ENCODE results near the gene ZBTB32. TPM values are rescaled to one million over a fixed set of nuclear protein-coding genes. Genes with fewer than 3 reads are reported as not detected.

The ZBTB32 gene
- total RNA-seq, 6 donors from 2014 or later = 0.20 to 0.55 (median 0.30) TPM; not detected in 3

DNA sequence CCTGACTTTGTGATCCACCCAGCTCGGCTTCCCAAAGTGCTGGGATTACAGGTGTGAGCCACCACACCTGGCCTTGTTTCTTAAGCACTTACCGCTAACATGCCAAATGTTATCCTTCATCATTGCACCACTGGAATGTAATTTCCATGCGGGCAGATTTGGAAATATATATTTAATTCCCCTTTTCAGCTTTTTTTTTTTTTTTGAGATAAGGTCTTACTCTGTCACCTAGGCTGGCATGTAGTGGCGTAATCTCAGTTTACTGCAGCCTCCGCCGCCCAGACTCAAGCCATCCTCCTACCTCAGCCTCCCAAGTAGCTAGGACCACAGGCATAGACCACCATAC lies 42.4 kb upstream of the ZBTB32 start:
- ATAC-seq (ENCODE audit: low FRiP score in 2 of 2) (no peak), DNase-seq (no peak)
- WGBS, 2 donors = 94 to 99% methylated on average over 6 of the region's 6 CpGs
- Histone ChIP-seq H3K4me3 (no peak overlapping the region), H3K4me1 (no peaks in the 10 kb centered on the region), H3K36me3 (peaks cover 12 to 86% (median 40%) of the 10 kb centered on the region in 4 donors), H3K9me3 (no peaks in the 10 kb centered on the region), H3K27ac (no peak overlapping the region), H3K27me3 (no peaks in the 10 kb centered on the region)
- TF ChIP-seq EP300 (IDR thresholded peaks at IDR 0.05) (no peak), POLR2A (IDR thresholded peaks at IDR 0.05) (no peak), POLR2AphosphoS5 (IDR thresholded peaks at IDR 0.05) (no peak)
- TF ChIP-seq, protein P1, sequence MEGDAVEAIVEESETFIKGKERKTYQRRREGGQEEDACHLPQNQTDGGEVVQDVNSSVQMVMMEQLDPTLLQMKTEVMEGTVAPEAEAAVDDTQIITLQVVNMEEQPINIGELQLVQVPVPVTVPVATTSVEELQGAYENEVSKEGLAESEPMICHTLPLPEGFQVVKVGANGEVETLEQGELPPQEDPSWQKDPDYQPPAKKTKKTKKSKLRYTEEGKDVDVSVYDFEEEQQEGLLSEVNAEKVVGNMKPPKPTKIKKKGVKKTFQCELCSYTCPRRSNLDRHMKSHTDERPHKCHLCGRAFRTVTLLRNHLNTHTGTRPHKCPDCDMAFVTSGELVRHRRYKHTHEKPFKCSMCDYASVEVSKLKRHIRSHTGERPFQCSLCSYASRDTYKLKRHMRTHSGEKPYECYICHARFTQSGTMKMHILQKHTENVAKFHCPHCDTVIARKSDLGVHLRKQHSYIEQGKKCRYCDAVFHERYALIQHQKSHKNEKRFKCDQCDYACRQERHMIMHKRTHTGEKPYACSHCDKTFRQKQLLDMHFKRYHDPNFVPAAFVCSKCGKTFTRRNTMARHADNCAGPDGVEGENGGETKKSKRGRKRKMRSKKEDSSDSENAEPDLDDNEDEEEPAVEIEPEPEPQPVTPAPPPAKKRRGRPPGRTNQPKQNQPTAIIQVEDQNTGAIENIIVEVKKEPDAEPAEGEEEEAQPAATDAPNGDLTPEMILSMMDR (IDR thresholded peaks at IDR 0.05) = no peak

DNA sequence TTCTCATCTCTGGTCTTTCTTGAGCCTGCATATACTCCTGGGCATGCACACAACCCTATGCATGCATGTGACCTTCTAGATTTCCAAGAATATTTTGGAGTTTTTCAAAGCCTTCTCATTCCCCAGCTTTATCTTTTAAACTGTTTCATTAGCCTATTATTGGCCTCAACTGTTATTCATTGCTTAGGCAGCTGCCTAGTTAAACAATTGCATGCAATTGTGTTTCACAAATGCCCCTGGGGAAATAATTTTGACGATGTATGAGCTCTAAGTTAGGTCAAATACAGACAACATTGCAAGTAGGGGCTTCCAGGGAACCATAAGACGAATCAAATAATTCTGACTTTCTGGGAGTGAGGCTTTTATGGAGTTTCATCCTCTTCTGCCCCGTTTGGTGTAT lies 40.4 kb upstream of the ZBTB32 start:
- peaks cover 9 to 66% (median 20%) of the 10 kb centered on the region in 4 donors for H3K36me3 ChIP-seq

DNA sequence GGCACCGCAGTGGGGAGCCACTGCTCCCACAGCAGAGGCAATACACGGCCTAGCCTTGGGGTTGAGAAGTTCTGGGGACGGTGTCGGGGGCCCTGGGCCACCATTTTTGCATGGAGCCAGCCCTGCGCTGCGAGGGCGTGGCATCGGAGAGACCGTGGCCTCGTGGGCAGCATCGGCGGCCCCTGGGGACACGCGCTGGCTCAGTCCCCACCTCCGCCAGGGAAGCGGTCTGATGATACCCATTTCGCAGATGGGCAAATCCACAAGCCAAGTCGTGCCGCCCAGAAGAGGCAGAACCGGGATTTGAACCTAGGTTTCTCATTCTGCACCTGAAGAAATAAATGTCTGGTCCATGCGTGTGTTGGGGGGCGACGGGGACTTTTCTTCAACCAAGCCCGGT lies 39.2 kb upstream of the ZBTB32 start:
- 94 to 96% methylated on average over 11 to 24 of the region's 24 CpGs for WGBS, 2 donors
- ATAC-seq (ENCODE audit: low FRiP score in 2 of 2) (no peak), DNase-seq (peak in 1 of 2 donors; percentile 59)
- no peak for TF ChIP-seq POLR2AphosphoS5 (IDR thresholded peaks at IDR 0.05)
- TF ChIP-seq, protein P1 (IDR thresholded peaks at IDR 0.05) = no peak
- TF ChIP-seq POLR2A (IDR thresholded peaks at IDR 0.05) = no peak
- no peak for TF ChIP-seq EP300 (IDR thresholded peaks at IDR 0.05)
- H3K4me3 ChIP-seq = no peak overlapping the region
- no peak overlapping the region for H3K27ac ChIP-seq
- peaks cover 5 to 54% (median 14%) of the 10 kb centered on the region in 4 donors for H3K36me3 ChIP-seq
- H3K9me3 ChIP-seq = no peaks in the 10 kb centered on the region
- no peaks in the 10 kb centered on the region for H3K27me3 ChIP-seq
- no peaks in the 10 kb centered on the region for H3K4me1 ChIP-seq

More for the DNA sequence above, 40.4 kb upstream of the ZBTB32 start:
- 94% methylated on average over 3 of the region's 3 CpGs for WGBS, 2 donors
- Histone ChIP-seq H3K9me3 (no peaks in the 10 kb centered on the region), H3K4me1 (no peaks in the 10 kb centered on the region), H3K27ac (no peak overlapping the region), H3K4me3 (no peak overlapping the region), H3K27me3 (no peaks in the 10 kb centered on the region)
- no peak for ATAC-seq (ENCODE audit: low FRiP score in 2 of 2)
- TF ChIP-seq, protein P1 (IDR thresholded peaks at IDR 0.05) = no peak
- TF ChIP-seq POLR2A (IDR thresholded peaks at IDR 0.05) = no peak
- TF ChIP-seq EP300 (IDR thresholded peaks at IDR 0.05) = no peak
- TF ChIP-seq POLR2AphosphoS5 (IDR thresholded peaks at IDR 0.05) = no peak
- no peak for DNase-seq

DNA sequence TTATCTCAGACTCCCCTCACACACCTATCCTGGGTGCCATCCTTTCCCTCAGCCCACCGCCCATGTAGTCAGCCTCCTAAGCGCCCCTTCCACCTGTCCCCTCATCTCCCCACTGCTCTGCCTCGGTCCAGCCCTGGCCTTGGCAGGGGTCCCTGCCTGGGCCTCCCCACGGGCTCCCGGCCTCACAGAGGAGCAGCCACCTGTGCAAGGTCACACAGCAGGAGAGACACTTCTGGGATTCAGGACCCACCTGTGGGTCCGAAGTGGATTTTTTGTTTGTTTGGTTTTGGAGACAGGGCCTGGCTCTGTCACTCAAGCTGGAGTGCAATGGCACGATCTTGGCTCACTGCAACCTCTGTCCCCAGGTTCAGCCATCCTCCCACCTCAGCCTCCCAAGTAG lies 38.8 kb upstream of the ZBTB32 start:
- H3K27ac ChIP-seq = no peak overlapping the region
- no peaks in the 10 kb centered on the region for H3K27me3 ChIP-seq
- 81 to 94% methylated on average over 6 to 7 of the region's 7 CpGs for WGBS, 2 donors
- H3K9me3 ChIP-seq = no peaks in the 10 kb centered on the region
- no peaks in the 10 kb centered on the region for H3K4me1 ChIP-seq
- no peak overlapping the region for H3K4me3 ChIP-seq
- DNase-seq (peak in 1 of 2 donors; percentile 49), ATAC-seq (ENCODE audit: low FRiP score in 2 of 2) (no peak)
- TF ChIP-seq, protein P1 (IDR thresholded peaks at IDR 0.05) = no peak
- TF ChIP-seq EP300 (IDR thresholded peaks at IDR 0.05) (no peak), POLR2A (IDR thresholded peaks at IDR 0.05) (no peak), POLR2AphosphoS5 (IDR thresholded peaks at IDR 0.05) (no peak)
- peaks cover 5 to 50% (median 13%) of the 10 kb centered on the region in 4 donors for H3K36me3 ChIP-seq

DNA sequence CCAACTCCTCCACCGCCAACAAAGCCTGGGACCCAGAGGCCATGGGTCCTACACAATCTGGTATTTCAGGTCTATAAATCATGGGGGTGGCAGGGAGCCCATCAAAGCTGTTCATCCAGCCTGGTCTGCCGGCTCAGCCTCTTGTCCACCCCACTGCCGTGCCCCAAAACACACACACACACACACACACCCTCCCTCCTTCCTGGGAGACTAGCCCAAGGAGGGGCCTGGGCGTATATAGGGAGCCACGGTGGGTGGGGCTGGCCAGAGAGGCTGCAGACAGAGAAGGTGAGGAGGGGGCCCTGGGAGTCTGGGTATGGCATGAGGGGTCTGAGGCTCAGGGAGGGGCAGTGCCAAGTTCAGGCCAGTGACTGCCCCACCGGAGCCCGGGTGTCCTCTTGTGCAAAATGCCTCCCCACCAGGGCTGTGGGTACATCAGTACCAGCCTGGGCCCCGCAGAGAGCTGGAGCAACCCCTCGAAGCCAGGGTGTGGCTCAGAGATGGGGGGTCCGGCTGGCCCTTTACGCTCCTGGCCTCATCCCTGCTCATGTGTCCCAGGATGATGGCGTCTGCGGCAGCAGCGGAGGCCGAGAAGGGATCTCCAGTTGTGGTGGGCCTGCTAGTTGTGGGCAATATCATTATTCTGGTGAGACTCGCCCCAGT lies 38.0 kb upstream of the ZBTB32 start, which contains the start of gene UPK1A:
Gene UPK1A (plus strand): TSS at position 267 of the 663 bp plus-strand sequence. CDS start 296 bp downstream, at position 563.
- Histone ChIP-seq H3K9me3 (no peaks in the 10 kb centered on the region), H3K4me1 (no peaks in the 10 kb centered on the region), H3K4me3 (no peak within 1 kb of the TSS), H3K27me3 (no peaks in the 10 kb centered on the region), H3K36me3 (peaks cover 1 to 42% (median 9%) of the 10 kb centered on the region in 4 donors), H3K27ac (no peak within 1 kb of the TSS)
- DNase-seq = peak in 1 of 2 donors; percentile 56
- WGBS, 2 donors = 82 to 86% methylated on average over 9 to 14 of the region's 16 CpGs
- no peak for TF ChIP-seq EP300 (IDR thresholded peaks at IDR 0.05)
- TF ChIP-seq, protein P1 (IDR thresholded peaks at IDR 0.05) = no peak
- no peak for TF ChIP-seq POLR2A (IDR thresholded peaks at IDR 0.05)
- no peak for TF ChIP-seq POLR2AphosphoS5 (IDR thresholded peaks at IDR 0.05)
- peak in 1 of 2 donors; percentile 28 for ATAC-seq (ENCODE audit: low FRiP score in 2 of 2)

Measured in upper lobe of left lung (tissue), 6 donors.